GM19452 (cell line): Measurements from ENCODE around the gene MAP7.
"Not testable (repeated sequence)": the region's sequence is repeated elsewhere in the genome, so short reads cannot be mapped to it uniquely, and the experiment has no call there.

Experiments
- ATAC-seq: cut with Tn5 transposase; IDR thresholded peaks from one replicate; pipeline ENCODE4 v1.9.1; 2021; ENCODE audit not compliant: unreplicated experiment

The MAP7 gene

DNA sequence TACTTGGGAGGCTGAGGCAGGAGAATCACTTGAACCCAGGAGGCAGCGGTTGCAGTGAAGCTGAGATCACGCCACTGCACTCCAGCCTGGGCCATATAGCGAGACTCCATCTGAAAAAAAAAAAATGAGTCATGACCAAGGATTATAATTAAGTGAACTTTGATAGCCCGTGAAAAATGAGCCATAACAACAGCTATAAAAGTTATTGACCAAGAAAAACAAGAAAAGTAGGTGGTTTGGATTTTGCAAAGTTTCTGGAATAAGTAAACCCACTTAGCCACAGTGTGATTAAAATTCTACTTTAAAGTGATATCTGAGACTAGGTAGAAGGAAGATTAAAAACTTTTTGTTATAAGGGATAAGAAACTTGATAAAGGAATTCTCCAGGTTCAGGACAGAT, 234.6 kb downstream of the MAP7 start:
- ATAC-seq: no peak

DNA sequence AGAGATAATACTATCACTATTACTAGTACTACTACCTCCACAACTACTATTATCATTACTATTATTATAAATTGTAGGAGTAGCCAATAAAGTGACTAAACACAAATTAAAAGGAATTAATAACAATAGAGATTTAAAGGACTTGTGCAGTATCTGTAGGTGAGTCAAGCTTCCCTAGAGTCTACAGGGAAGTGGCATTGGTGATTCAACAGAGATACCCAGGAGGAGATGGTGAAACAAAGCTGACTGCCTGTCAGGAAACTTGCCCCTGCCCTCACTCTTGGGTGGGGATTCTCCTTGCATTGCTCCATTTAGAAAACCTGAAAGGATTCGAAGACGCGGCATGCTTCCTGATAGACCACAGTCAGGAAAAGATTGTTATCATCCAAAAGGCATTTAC, 237.2 kb downstream of the MAP7 start:
- ATAC-seq: no peak

DNA sequence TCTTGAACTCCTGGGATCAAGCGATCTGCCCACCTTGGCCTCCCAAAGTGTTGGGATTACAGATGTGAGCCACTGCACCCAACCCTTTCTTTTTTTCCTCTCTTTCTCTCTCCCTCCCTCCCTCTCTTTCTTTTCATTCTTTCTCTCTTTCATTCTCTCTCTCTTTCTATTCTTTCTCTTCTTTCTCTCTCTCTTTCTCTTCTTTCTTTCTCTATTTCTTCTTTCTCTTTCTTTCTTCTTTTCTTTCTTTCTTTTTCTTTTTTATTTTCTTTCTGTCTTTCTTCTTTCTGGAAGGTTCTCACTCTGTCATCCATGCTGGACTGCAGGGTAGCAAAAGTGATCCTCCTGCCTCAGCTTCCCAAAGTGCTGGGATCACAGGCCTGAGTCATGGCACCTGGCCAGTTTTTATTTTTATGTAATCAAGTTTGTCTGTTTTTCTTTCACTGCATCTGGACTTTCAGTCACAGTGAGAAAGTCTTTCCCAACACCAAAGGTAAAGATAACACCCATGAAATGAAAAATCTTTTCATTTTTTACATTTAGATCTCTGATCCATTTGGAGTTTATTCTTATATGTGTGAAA, 240.4 kb downstream of the MAP7 start:
- ATAC-seq: no peak

DNA sequence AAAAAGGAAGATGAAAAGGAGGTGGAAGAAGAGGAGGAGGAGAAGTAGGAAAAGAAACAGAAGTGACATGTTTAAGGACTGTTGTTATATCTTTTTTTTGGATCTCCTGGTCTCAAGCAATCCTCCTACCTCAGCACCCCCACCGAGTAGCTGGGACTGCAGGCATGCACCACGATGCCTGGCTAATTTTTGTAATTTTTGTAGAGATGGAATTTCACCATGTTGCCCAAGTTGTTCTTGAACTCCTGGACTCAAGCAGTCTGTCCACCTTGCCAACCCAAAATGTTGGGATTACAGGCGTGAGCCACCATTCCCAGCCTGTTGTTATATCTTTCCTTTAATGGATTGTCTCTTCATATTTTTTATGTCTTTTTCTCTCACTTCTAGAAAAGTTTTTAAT, 241.1 kb downstream of the MAP7 start:
- no peak for ATAC-seq

DNA sequence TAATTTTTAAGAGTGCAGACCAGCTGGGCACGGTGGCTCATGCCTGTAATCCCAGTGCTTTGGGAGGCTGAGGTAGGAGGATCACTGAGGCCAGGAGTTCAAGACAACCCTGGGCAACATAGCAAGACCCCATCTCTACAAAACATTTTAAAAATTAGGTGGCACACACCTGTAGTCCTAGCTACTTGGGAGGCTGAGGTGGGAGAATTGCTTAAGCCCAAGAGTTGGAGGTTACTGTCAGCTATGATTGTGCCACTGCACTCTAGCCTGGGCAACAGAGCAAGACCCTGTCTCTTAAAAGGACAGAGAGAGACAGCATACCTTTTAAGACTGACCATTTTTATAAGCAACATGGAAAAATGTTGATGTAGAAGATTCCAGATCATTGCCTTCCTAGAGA, 241.8 kb downstream of the MAP7 start:
- not testable (repeated sequence) for ATAC-seq

DNA sequence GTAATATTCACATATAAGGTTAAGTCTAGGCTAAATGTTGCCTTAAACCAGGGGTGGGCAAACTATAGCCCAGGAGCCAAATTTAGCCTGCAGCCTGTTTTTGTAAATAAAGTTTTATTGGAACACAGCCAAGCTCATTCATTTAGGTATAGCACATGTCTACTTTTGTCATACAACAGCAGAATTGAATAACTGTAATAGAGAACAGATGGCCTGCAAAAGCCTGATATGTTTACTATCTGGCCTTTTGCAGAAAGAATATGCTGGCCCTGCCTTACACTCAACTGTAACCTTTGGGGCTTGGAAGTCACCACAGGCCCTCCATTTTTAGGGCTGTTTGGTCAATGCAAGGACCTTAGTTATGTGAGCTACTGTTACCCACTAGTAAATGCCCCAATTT, 242.9 kb downstream of the MAP7 start:
- no peak for ATAC-seq

DNA sequence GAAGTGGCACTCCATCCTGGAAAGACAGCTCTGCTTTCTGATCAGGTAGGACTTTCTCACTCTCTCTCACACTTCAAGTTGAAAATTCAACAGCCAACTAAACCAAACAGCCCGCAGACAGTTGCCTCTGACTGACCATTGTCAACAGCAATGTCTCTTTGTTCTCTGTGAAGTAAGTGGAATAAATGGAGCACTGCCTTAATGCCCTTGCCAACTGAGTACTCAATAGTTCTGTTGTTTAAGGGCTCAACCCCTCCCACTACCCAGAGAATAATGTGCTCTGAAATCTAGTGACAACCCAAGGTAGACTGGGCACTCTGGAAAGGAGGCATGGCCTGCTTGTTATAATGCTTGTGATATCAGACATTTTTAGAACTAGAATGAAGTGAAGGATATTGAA, 243.8 kb downstream of the MAP7 start:
- no peak for ATAC-seq

DNA sequence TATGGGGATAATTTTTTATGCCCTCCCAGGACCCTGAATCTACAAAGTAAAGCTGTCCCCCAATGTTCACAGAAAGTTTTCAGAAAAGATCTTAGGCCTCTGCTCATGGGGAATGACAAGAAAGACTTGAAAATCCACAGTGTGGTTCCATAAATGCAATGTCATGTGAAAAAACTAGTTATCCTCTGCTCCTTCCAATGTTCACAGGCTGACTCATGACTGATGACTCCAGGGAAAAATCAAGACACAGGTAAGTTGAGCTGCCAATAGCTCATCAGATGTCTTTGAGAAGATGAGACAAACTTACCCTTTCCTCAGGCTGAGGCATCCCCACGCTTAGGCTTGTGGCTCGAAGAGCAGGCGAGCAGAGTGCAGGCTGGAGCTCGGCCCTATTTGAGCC, 245.8 kb downstream of the MAP7 start:
- no peak for ATAC-seq

DNA sequence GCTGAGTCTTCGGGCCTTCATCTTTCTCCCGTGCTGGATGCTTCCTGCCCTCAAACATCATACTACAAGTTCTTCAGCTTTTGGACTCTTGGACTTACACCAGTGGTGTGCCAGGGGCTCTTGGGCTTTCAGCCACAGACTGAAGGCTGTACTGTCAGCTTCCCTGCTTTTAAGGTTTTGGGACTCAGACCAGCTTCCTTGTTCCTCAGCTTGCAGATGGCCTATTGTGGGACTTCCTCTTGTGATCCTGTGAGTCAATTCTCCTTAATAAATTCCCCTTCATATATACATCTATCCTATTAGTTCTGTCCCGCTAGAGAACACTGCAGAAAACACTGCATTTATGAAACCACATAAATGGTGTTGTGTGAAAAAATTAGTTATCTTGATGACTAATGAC, 246.7 kb downstream of the MAP7 start:
- ATAC-seq: no peak

DNA sequence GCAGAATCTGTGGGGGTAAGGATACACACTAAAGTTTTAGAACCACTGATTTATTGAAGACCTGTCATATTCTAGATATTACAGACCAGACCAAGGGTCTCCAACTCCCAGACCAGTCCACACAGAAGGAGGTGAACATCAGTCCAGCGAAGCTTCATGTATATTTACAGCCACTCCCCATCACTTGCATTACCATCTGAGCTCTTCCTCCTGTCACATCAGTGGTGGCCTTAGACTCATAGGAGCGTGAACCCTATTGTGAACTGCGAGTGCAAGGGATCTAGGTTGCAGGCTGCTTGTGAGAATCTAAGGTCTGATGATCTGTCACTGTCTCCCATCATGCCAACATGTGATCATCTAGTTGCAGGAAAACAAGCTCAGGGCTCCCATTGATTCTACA, 255.6 kb downstream of the MAP7 start:
- ATAC-seq: no peak
